ENCODE results near the gene GALNT13. TPM values are rescaled to one million over a fixed set of nuclear protein-coding genes. Genes with fewer than 3 reads are reported as not detected.

GALNT13 gene
- total RNA-seq, 1 donor from 2014 or later, result 2.0 TPM

- Mint-ChIP-seq H3K9me3 (ENCODE audit: unreplicated experiment) (no peaks in the 10 kb centered on the region), H3K36me3 (ENCODE audit: low read depth, unreplicated experiment) (no peaks in the 10 kb centered on the region), H3K27me3 (ENCODE audit: low read depth, unreplicated experiment) (no peaks in the 10 kb centered on the region), H3K4me1 (ENCODE audit: low read depth, unreplicated experiment) (peaks cover 2% of the 10 kb centered on the region), H3K4me3 (ENCODE audit: unreplicated experiment) (no peak overlapping the region), H3K27ac (ENCODE audit: unreplicated experiment) (no peak overlapping the region)
- H3K4me2 ChIP-seq (ENCODE audit: low read length), result no peak overlapping the region
- no peak overlapping the region for H3K4me3 ChIP-seq (ENCODE audit: insufficient read depth, low read depth, low read length)
- no peak for FAIRE-seq
- no peaks in the 10 kb centered on the region for H3K9me3 ChIP-seq (ENCODE audit: insufficient read depth, low read depth, low read length)
- no peaks in the 10 kb centered on the region for H3K36me3 ChIP-seq (ENCODE audit: insufficient read depth, low read length)
- H3K79me2 ChIP-seq (ENCODE audit: insufficient read depth, low read length), result no peaks in the 10 kb centered on the region
- H2AFZ ChIP-seq (ENCODE audit: low read depth, low read length), result no peak overlapping the region
- DNase-seq (ENCODE audit: low read depth), result no peak
- no peaks in the 10 kb centered on the region for H4K20me1 ChIP-seq (ENCODE audit: insufficient read depth, low read length)
- H3K27me3 ChIP-seq (ENCODE audit: insufficient read depth, low read length), result no peaks in the 10 kb centered on the region
- H3K9ac ChIP-seq (ENCODE audit: low read length), result no peak overlapping the region
- no peak overlapping the region for H3K27ac ChIP-seq (ENCODE audit: low read depth, low read length)
- no peak for TF ChIP-seq EZH2 (IDR thresholded peaks at IDR 0.05; ENCODE audit: insufficient read depth, low read length)
- TF ChIP-seq, protein P1, sequence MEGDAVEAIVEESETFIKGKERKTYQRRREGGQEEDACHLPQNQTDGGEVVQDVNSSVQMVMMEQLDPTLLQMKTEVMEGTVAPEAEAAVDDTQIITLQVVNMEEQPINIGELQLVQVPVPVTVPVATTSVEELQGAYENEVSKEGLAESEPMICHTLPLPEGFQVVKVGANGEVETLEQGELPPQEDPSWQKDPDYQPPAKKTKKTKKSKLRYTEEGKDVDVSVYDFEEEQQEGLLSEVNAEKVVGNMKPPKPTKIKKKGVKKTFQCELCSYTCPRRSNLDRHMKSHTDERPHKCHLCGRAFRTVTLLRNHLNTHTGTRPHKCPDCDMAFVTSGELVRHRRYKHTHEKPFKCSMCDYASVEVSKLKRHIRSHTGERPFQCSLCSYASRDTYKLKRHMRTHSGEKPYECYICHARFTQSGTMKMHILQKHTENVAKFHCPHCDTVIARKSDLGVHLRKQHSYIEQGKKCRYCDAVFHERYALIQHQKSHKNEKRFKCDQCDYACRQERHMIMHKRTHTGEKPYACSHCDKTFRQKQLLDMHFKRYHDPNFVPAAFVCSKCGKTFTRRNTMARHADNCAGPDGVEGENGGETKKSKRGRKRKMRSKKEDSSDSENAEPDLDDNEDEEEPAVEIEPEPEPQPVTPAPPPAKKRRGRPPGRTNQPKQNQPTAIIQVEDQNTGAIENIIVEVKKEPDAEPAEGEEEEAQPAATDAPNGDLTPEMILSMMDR (IDR thresholded peaks at IDR 0.05; ENCODE audit: insufficient read depth, low read depth, low read length), result no peak
- no peaks in the 10 kb centered on the region for H3K4me1 ChIP-seq (ENCODE audit: insufficient read depth, low read length)
Measured at GRCh38 chr2:154048905-154049304, 177.2 kb downstream of the GALNT13 start.

DNA sequence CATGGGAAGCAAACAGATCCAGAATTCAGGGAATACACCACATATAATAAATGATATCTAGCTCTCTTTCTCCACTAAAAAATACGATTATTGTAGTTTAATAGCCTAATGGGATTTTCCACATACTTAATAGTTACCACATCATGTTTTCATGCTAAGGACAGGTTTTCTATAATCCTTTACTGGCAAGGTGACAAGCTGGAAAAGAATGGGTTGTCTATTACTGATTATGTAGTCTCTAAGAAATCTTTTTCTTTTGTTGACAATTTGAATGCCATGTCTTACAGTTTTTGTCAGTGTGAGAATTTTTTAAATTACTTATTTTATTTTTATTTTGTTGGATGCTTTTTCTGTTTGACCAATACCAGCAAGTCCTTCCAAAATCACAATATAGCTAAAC is 177.8 kb downstream of the GALNT13 start:
- Mint-ChIP-seq H3K4me1 (ENCODE audit: low read depth, unreplicated experiment) (peaks cover 2% of the 10 kb centered on the region), H3K27me3 (ENCODE audit: low read depth, unreplicated experiment) (no peaks in the 10 kb centered on the region), H3K27ac (ENCODE audit: unreplicated experiment) (no peak overlapping the region), H3K9me3 (ENCODE audit: unreplicated experiment) (no peaks in the 10 kb centered on the region), H3K36me3 (ENCODE audit: low read depth, unreplicated experiment) (no peaks in the 10 kb centered on the region), H3K4me3 (ENCODE audit: unreplicated experiment) (no peak overlapping the region)
- no peak overlapping the region for H3K4me3 ChIP-seq (ENCODE audit: insufficient read depth, low read depth, low read length)
- H3K4me1 ChIP-seq (ENCODE audit: insufficient read depth, low read length), result no peaks in the 10 kb centered on the region
- no peaks in the 10 kb centered on the region for H4K20me1 ChIP-seq (ENCODE audit: insufficient read depth, low read length)
- H3K27me3 ChIP-seq (ENCODE audit: insufficient read depth, low read length), result no peaks in the 10 kb centered on the region
- no peaks in the 10 kb centered on the region for H3K9me3 ChIP-seq (ENCODE audit: insufficient read depth, low read depth, low read length)
- H3K27ac ChIP-seq (ENCODE audit: low read depth, low read length), result no peak overlapping the region
- TF ChIP-seq, protein P1 (IDR thresholded peaks at IDR 0.05; ENCODE audit: insufficient read depth, low read depth, low read length), result no peak
- TF ChIP-seq EZH2 (IDR thresholded peaks at IDR 0.05; ENCODE audit: insufficient read depth, low read length), result no peak
- no peaks in the 10 kb centered on the region for H3K79me2 ChIP-seq (ENCODE audit: insufficient read depth, low read length)
- no peak overlapping the region for H3K4me2 ChIP-seq (ENCODE audit: low read length)
- H3K9ac ChIP-seq (ENCODE audit: low read length), result no peak overlapping the region
- no peaks in the 10 kb centered on the region for H3K36me3 ChIP-seq (ENCODE audit: insufficient read depth, low read length)
- DNase-seq (ENCODE audit: low read depth) (no peak), FAIRE-seq (no peak)
- no peak overlapping the region for H2AFZ ChIP-seq (ENCODE audit: low read depth, low read length)

DNA sequence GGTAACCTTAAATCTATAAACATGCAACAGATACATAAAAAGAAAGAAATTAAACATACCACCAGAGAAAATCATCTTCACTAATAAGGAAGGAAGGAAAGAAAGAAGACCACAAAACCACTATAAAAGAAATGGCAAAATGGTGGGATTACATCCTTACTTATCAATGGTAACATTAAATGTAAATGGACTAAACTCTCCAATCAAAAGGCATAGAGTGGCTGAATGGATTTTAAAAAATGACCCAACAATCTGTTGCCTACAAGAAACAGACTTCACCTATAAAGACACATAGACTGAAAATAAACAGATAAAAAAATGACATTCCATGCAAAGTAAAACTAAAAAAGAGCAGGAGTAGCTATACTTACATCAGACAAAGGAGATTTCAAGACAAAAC is 195.4 kb downstream of the GALNT13 start:
- H3K27me3 ChIP-seq (ENCODE audit: insufficient read depth, low read length), result no peaks in the 10 kb centered on the region
- no peaks in the 10 kb centered on the region for H3K4me1 Mint-ChIP-seq (ENCODE audit: low read depth, unreplicated experiment)
- no peaks in the 10 kb centered on the region for H4K20me1 ChIP-seq (ENCODE audit: insufficient read depth, low read length)
- no peaks in the 10 kb centered on the region for H3K79me2 ChIP-seq (ENCODE audit: insufficient read depth, low read length)
- H3K4me2 ChIP-seq (ENCODE audit: low read length), result no peak overlapping the region
- H3K9me3 Mint-ChIP-seq (ENCODE audit: unreplicated experiment), result no peaks in the 10 kb centered on the region
- H3K27ac ChIP-seq (ENCODE audit: low read depth, low read length), result no peak overlapping the region
- H3K4me3 ChIP-seq (ENCODE audit: insufficient read depth, low read depth, low read length), result no peak overlapping the region
- TF ChIP-seq, protein P1 (IDR thresholded peaks at IDR 0.05; ENCODE audit: insufficient read depth, low read depth, low read length), result no peak
- no peak for TF ChIP-seq EZH2 (IDR thresholded peaks at IDR 0.05; ENCODE audit: insufficient read depth, low read length)
- no peaks in the 10 kb centered on the region for H3K9me3 ChIP-seq (ENCODE audit: insufficient read depth, low read depth, low read length)
- H3K4me1 ChIP-seq (ENCODE audit: insufficient read depth, low read length), result no peaks in the 10 kb centered on the region
- no peak overlapping the region for H3K9ac ChIP-seq (ENCODE audit: low read length)
- no peak overlapping the region for H3K27ac Mint-ChIP-seq (ENCODE audit: unreplicated experiment)
- H3K27me3 Mint-ChIP-seq (ENCODE audit: low read depth, unreplicated experiment), result no peaks in the 10 kb centered on the region
- no peak overlapping the region for H2AFZ ChIP-seq (ENCODE audit: low read depth, low read length)
- DNase-seq (ENCODE audit: low read depth), result no peak
- no peak for FAIRE-seq
- no peaks in the 10 kb centered on the region for H3K36me3 Mint-ChIP-seq (ENCODE audit: low read depth, unreplicated experiment)
- H3K36me3 ChIP-seq (ENCODE audit: insufficient read depth, low read length), result no peaks in the 10 kb centered on the region
- H3K4me3 Mint-ChIP-seq (ENCODE audit: unreplicated experiment), result no peak overlapping the region
